ENCODE measurements around the gene ISYNA1. TPM values are rescaled to one million over a fixed set of nuclear protein-coding genes. Genes with fewer than 3 reads are reported as not detected.
A peak's percentile ranks its signal among the peaks of the same experiment; 100 is the strongest.

ISYNA1 gene
- total and polyA plus RNA-seq, 2 of the 4 experiments (the other 2 are of a cell fraction), result 3.4 to 24.7 TPM

DNA sequence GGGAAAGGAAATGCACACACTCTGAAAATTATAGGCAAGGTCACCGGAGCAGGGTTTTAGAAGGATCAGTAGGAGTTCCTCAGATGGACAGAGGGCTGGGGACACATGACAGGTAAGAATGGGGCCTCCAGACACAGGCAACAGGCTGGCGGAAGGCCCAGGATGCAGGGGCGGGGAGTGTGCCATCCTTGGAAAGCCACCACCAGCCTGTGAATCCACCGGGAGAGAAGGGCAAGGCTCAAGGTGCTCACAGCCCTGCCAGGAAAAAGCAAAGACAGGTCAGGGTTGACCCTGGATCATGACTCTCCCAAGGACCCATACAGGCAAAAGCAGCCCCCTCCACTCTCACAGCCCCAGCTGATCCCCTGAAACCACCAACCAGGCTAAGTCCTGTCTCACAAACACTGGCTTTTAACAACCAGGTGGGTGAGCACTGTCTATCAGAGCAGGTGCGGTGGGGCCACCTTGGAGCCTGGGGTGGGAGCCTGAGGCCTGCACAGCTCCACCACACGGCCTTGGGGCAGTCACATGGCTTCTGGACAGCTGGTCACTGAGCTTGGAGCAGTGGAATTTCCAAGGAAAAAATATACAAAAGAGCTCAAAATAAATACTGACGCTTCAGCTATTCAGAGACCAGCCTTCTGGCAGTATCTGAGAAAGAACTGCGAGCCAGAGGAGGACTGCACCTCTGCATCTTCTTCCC, 35.2 kb upstream of the ISYNA1 start:
- WGBS, 2 experiments (ENCODE audit: extremely low coverage in 2 of 2, insufficient read length in 1 of 2), result 80% methylated on average over 5 of the region's 8 CpGs; no CpG with 5 or more reads in 1 of the 2 experiments
- Histone ChIP-seq H2BK120ac (ENCODE audit: low read depth, low read length) (peak overlapping the region; percentile 63; the same call in 1 of the 2 replicates), H3K9me1 (ENCODE audit: insufficient read depth, low read length) (peaks cover 21% of the 10 kb centered on the region), H3K4me3 (ENCODE audit: insufficient read depth, low read depth, low read length) (no peak overlapping the region), H2AFZ (replicated peaks; ENCODE audit: low read length, poor library complexity) (no peak overlapping the region), H2BK15ac (ENCODE audit: low read depth, low read length) (no peak overlapping the region; the same call in 2 of the 3 replicates), H3K36me3 (ENCODE audit: control insufficient read depth, insufficient read depth, low read length) (peaks cover 13% of the 10 kb centered on the region; the same call in 1 of the 2 replicates), H3K56ac (ENCODE audit: extremely low read depth, insufficient read depth, low read length) (no peak overlapping the region), H3K27me3 (ENCODE audit: control insufficient read depth, insufficient read depth, low read length) (no peaks in the 10 kb centered on the region), H3K9me3 (ENCODE audit: control insufficient read depth, insufficient read depth, low read length) (no peaks in the 10 kb centered on the region), H3K27ac (ENCODE audit: insufficient read depth, low read length) (no peak overlapping the region; the same call in 1 of the 2 replicates), H3K4me2 (ENCODE audit: low read depth, low read length) (peak overlapping the region; percentile 16; the same call in 1 of the 2 replicates), H3K23ac (ENCODE audit: low read depth, low read length) (no peak overlapping the region), H4K20me1 (ENCODE audit: insufficient read depth, low read length) (peaks cover 68% of the 10 kb centered on the region), H4K8ac (ENCODE audit: low read depth in 2 of 2, low read length in 2 of 2) (peak overlapping the region in 1 of 2 experiments; percentile 22; a peak in 1 of 4 replicates), H2AK5ac (ENCODE audit: low read depth, low read length) (peak overlapping the region; percentile 43; the same call in 1 of the 2 replicates), H3K79me1 (ENCODE audit: low read depth in 1 of 2, low read length in 2 of 2) (peaks cover 36 to 95% of the 10 kb centered on the region in 2 experiments), H3K4ac (ENCODE audit: low read depth, low read length) (peak overlapping the region; percentile 65), H4K91ac (ENCODE audit: insufficient read depth, low read depth, low read length) (no peak overlapping the region; the same call in 1 of the 2 replicates), H2BK5ac (ENCODE audit: low read depth, low read length, poor library complexity, severe bottlenecking) (no peak overlapping the region), H3K18ac (ENCODE audit: low read depth, low read length) (no peak overlapping the region), H3K4me1 (ENCODE audit: control insufficient read depth, insufficient read depth, low read length) (peaks cover 18% of the 10 kb centered on the region), H2AK9ac (replicated peaks; ENCODE audit: low read depth, low read length, poor library complexity) (no peak overlapping the region), H4K5ac (ENCODE audit: low read depth, low read length) (no peak overlapping the region), H3K9ac (ENCODE audit: low read depth, low read length) (no peak overlapping the region), H3K14ac (replicated peaks; ENCODE audit: low read depth, low read length) (peak overlapping the region; percentile 30; the same call in 1 of the 2 replicates), H2BK20ac (ENCODE audit: low read depth, low read length) (no peak overlapping the region)
- intact Hi-C loops (cut with micrococcal nuclease) (no loop called here), dilution Hi-C loops (cut with HindIII; ENCODE audit: low sequenced_read_pairs, unreplicated experiment) (no loop called here), in situ Hi-C loops (cut with MboI; ENCODE audit: low sequenced_read_pairs) (no loop called here)
- peak; percentile 58 for DNase-seq
- no TSS peak for BruUV-seq (replicated peaks)
- ChIA-PET POLR2A (ENCODE audit: unreplicated experiment) (no interaction called here), CTCF (interaction anchor here (0.9 to 1.3 kb wide), 2 partner anchors 10 to 47 kb away, joined by 3 read pairs; no protein-coding TSS in a partner anchor)
- TF ChIP-seq RFX5 (IDR thresholded peaks at IDR 0.05; ENCODE audit: low read depth, low read length), result no peak
- no peak for TF ChIP-seq FOS (IDR thresholded peaks at IDR 0.05; ENCODE audit: low read depth, low read length)
- no peak for TF ChIP-seq MAZ (IDR thresholded peaks at IDR 0.05; ENCODE audit: borderline replicate concordance, low read depth, low read length)
- TF ChIP-seq, protein P1, sequence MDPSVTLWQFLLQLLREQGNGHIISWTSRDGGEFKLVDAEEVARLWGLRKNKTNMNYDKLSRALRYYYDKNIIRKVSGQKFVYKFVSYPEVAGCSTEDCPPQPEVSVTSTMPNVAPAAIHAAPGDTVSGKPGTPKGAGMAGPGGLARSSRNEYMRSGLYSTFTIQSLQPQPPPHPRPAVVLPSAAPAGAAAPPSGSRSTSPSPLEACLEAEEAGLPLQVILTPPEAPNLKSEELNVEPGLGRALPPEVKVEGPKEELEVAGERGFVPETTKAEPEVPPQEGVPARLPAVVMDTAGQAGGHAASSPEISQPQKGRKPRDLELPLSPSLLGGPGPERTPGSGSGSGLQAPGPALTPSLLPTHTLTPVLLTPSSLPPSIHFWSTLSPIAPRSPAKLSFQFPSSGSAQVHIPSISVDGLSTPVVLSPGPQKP (IDR thresholded peaks at IDR 0.05; ENCODE audit: borderline replicate concordance, low read depth, low read length), result no peak
- no peak for TF ChIP-seq SMC3 (IDR thresholded peaks at IDR 0.05; ENCODE audit: low read depth, low read length)
- TF ChIP-seq CEBPB (IDR thresholded peaks at IDR 0.05; ENCODE audit: low read depth, low read length), result no peak
- TF ChIP-seq RAD21 (IDR thresholded peaks at IDR 0.05; ENCODE audit: low read length), result 0 out of 2 replicates have a peak, but pooled peaks have one; percentile 1
- TF ChIP-seq BHLHE40 (IDR thresholded peaks at IDR 0.05; ENCODE audit: low read depth, low read length), result no peak
- TF ChIP-seq POLR2A (IDR thresholded peaks at IDR 0.05; ENCODE audit: low read depth, low read length), result no peak
- peak; percentile 74 for TF ChIP-seq USF2 (IDR thresholded peaks at IDR 0.05; ENCODE audit: low read depth, low read length)
- no peak; the same call in 1 of the 2 replicates for TF ChIP-seq MXI1 (IDR thresholded peaks at IDR 0.05; ENCODE audit: borderline replicate concordance, low read depth, low read length)
- peak; percentile 82 for ATAC-seq (ENCODE audit: low read depth)
